Endodermal cell (in vitro differentiated cells): Measurements from ENCODE around the gene NDUFA7. TPM values are rescaled to one million over a fixed set of nuclear protein-coding genes. Genes with fewer than 3 reads are reported as not detected.
A peak's percentile ranks its signal among the peaks of the same experiment; 100 is the strongest.

Experiments
- DNase-seq: peaks from one replicate; pipeline ENCODE4 v3.0.0-alpha.2; 2017
- H3K27ac ChIP-seq: 2 replicates; pipeline ENCODE4 v1.5.1; 2013; ENCODE audit warnings: mild to moderate bottlenecking, low read depth, low read length, moderate library complexity
- H3K27me3 ChIP-seq: 2 replicates; pipeline ENCODE4 v1.6.1; 2013; ENCODE audit warnings: mild to moderate bottlenecking, low read length, moderate library complexity; ENCODE audit not compliant: insufficient read depth, control insufficient read depth, poor library complexity, severe bottlenecking
- H3K36me3 ChIP-seq: 2 replicates; pipeline ENCODE4 v1.7.0; 2013; ENCODE audit warnings: mild to moderate bottlenecking, low read length, moderate library complexity; ENCODE audit not compliant: control insufficient read depth, insufficient read depth
- H3K4me1 ChIP-seq: one replicate; pipeline ENCODE4 v1.7.0; 2013; ENCODE audit warnings: low read length; ENCODE audit not compliant: control insufficient read depth, insufficient read depth
- H3K4me3 ChIP-seq: 2 replicates; pipeline ENCODE4 v1.5.1; 2013; ENCODE audit warnings: mild to moderate bottlenecking, low read length, moderate library complexity
- H3K9ac ChIP-seq: 2 replicates; pipeline ENCODE4 v1.6.1; 2013; ENCODE audit warnings: mild to moderate bottlenecking, low read length, moderate library complexity; ENCODE audit not compliant: poor library complexity, severe bottlenecking; ENCODE audit errors: extremely low read depth
- H3K9me3 ChIP-seq: 2 replicates; pipeline ENCODE4 v1.6.1; 2013; ENCODE audit warnings: mild to moderate bottlenecking, low read length, moderate library complexity; ENCODE audit not compliant: control insufficient read depth
- H3K27ac Mint-ChIP-seq: 2 replicates; pipeline ENCODE4 v1.8.0; 2020; ENCODE audit warnings: mixed read lengths
- H3K27me3 Mint-ChIP-seq: 2 replicates; pipeline ENCODE4 v1.8.0; 2021; ENCODE audit warnings: mild to moderate bottlenecking, mixed read lengths; ENCODE audit not compliant: insufficient read depth
- H3K36me3 Mint-ChIP-seq: 2 replicates; pipeline ENCODE4 v1.8.0; 2020; ENCODE audit warnings: low read depth, mixed read lengths
- H3K4me1 Mint-ChIP-seq: 2 replicates; pipeline ENCODE4 v1.8.0; 2020; ENCODE audit warnings: mixed read lengths
- H3K4me3 Mint-ChIP-seq: 2 replicates; pipeline ENCODE4 v1.8.0; 2020; ENCODE audit warnings: mild to moderate bottlenecking, moderate library complexity, mixed read lengths
- H3K9me3 Mint-ChIP-seq: 2 replicates; pipeline ENCODE4 v1.8.0; 2020; ENCODE audit warnings: mild to moderate bottlenecking, mixed read lengths
- WGBS, 2 experiments: methylation state at CpG; one replicate each; pipeline versions ENCODE4 v1.1.5 to v1.1.7; 2013; ENCODE audit warnings: missing lambda C conversion rate in 2 of 2, mixed read lengths in 1 of 2; ENCODE audit not compliant: insufficient coverage in 1 of 2, insufficient read length in 1 of 2; 5-methylcytosine and 5-hydroxymethylcytosine counted together
- total RNA-seq, 2 donors: library from RNA; stranded (reverse); fragmentation: NEBNext Ultra II Directional in 1 of 2; extraction: Animal tissue kit (Norgen Biotek cat#: 25700) in 1 of 2; gene quantifications; 2 replicates in 1 of 2; 3 replicates in 1 of 2; pipeline ENCODE4 v1.2.1, GENCODE V29; 2021
- TF ChIP-seq, protein P1 (sequence below): fragments of 200-600 bp; sonication (generic); conservative IDR thresholded peaks from 2 replicates; pipeline ENCODE4 v1.5.0; 2021; ENCODE audit warnings: antibody characterized with exemption, mild to moderate bottlenecking

NDUFA7 gene
- total RNA-seq, 2 donors from 2014 or later, result 75.7 to 86.2 TPM

DNA sequence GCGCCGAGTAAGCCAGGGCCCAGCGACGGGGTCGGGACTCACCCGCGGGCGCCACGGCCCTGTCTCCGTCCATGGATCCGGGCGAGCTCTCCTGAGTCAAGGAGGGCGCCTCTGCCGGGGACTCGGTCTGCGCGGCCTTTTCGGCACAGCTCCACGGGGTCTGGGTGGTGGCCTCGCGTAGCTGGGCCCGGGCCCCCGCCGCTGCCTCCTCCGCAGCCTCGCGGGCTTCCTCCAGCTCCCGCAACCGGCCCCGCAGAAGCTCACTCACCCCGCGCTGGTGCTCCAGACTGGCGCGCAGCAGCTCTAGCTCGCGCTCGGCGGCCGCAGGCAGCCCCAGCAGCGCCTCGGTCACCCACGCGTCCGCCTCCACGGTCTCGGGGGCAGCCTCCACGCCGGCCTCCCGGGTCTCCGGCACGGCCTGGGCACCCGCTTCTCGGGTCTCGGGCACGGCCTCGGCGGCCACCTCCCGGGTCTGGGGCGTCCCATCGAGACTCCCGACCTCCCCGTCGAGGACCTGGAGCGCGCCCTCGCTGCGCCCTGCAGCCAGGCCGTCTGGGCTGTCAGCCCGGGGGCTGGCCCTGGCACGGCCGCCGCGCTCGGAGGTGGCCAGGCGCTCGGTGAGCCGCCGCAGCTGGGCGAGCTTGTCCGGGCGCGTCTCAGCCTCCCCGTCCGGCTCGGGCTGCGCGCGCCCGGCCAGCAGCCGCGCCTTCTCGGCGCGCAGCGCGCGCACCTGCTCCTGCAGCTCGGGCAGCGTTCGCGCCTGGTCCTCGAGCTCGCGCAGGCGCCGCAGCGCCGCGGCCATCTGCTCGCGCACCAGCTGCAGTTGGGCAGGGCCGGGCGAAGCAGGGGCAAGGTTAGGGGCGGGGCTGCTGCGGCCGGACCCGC is 13.5 kb upstream of the NDUFA7 start:
- Mint-ChIP-seq H3K36me3 (no peaks in the 10 kb centered on the region), H3K27me3 (peaks cover 71% of the 10 kb centered on the region), H3K4me3 (peak overlapping the region; percentile 39), H3K9me3 (no peaks in the 10 kb centered on the region), H3K4me1 (peaks cover 1% of the 10 kb centered on the region), H3K27ac (no peak overlapping the region)
- TF ChIP-seq, protein P1, sequence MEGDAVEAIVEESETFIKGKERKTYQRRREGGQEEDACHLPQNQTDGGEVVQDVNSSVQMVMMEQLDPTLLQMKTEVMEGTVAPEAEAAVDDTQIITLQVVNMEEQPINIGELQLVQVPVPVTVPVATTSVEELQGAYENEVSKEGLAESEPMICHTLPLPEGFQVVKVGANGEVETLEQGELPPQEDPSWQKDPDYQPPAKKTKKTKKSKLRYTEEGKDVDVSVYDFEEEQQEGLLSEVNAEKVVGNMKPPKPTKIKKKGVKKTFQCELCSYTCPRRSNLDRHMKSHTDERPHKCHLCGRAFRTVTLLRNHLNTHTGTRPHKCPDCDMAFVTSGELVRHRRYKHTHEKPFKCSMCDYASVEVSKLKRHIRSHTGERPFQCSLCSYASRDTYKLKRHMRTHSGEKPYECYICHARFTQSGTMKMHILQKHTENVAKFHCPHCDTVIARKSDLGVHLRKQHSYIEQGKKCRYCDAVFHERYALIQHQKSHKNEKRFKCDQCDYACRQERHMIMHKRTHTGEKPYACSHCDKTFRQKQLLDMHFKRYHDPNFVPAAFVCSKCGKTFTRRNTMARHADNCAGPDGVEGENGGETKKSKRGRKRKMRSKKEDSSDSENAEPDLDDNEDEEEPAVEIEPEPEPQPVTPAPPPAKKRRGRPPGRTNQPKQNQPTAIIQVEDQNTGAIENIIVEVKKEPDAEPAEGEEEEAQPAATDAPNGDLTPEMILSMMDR, result peak; percentile 25
- Histone ChIP-seq H3K36me3 (no peaks in the 10 kb centered on the region), H3K9me3 (no peaks in the 10 kb centered on the region), H3K27me3 (peaks cover 50% of the 10 kb centered on the region), H3K4me3 (peak overlapping the region; percentile 62), H3K27ac (no peak overlapping the region), H3K4me1 (no peaks in the 10 kb centered on the region), H3K9ac (no peak overlapping the region)
- WGBS, 2 experiments, result 3 to 5% methylated on average over 58 to 117 of the region's 117 CpGs
- DNase-seq, result peak; percentile 91

DNA sequence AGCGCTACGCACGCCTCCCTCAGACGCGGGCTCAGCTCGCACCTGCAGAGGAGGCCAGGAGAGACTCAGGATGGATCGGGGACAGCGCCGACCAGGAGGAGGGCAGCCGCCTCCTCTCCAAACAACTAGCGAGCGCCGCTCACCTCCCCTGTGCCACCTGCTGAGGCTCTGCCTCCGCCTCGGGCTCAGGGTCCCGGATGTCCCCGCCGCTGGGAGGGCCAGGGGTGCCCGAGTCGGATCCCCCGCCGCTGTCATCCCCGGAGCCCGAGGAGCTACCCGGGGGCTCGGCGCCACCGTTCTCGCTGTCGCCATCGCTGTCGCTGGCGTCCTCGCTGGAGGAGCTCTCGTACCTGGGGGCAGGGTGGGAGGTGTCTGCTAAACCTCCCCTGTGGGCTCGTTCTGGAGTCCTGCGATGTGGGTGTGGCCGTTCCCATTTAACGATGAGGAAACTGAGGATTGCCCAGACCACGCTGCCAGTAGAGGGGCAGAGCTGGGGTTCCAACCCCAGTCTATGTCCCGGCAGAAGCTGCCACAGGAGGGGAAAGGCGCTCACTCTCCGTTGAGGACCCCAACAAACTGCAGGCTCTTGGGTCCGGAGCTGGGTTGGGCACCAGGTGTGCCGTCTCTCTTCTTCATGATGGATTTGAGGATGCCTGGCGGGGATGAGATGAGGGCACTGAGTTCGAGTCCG is 12.7 kb upstream of the NDUFA7 start:
- no peaks in the 10 kb centered on the region for H3K4me1 ChIP-seq
- no peak overlapping the region for H3K27ac ChIP-seq
- no peaks in the 10 kb centered on the region for H3K9me3 ChIP-seq
- Mint-ChIP-seq H3K4me1 (peaks cover 1% of the 10 kb centered on the region), H3K9me3 (no peaks in the 10 kb centered on the region), H3K4me3 (peak overlapping the region; percentile 39), H3K27ac (no peak overlapping the region), H3K36me3 (no peaks in the 10 kb centered on the region), H3K27me3 (peaks cover 71% of the 10 kb centered on the region)
- DNase-seq, result peak; percentile 82
- no peak overlapping the region for H3K9ac ChIP-seq
- H3K36me3 ChIP-seq, result no peaks in the 10 kb centered on the region
- H3K4me3 ChIP-seq, result peak overlapping the region; percentile 60
- TF ChIP-seq, protein P1, result no peak
- WGBS, 2 experiments, result 7 to 16% methylated on average over 25 to 48 of the region's 48 CpGs
- peaks cover 50% of the 10 kb centered on the region for H3K27me3 ChIP-seq

DNA sequence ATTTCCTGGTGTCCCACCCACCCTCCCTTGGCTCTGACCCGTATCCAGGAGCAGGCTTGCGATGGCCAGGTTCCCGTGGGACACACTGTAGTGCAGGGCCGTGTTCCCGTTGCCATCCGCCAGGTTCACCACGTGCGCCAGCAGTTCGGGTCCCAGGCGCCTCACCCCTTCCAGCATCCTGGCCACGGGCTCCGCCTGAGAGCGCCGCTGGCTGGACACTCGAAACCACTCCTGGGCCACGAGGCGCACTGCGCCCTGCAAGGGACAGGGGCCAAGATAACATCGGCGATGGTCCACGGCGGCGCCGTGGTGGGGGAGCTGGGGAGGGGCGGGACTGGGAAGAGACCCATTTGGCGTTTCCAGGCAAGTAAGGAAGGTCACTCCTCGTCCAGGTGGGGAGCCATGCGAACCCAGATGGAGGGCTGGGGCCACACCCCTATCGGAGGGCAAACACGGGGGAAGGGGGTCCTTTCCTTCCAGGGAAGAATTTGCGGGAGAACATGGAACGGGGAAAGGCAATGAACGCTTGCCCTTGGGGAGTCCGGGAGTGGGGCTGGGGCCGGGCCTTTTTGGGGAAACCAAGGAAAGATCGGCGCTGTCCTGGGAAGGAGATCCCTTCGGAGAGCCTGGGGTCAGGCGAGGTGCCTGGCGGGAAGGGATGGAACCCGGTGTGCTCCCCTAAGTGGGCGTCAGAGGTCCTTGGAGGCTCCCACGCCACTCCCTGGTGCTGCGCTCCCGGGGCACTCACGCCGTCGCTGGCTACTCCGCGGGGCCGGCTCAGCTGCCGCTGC is 12.0 kb upstream of the NDUFA7 start:
- H3K27ac ChIP-seq, result no peak overlapping the region
- Mint-ChIP-seq H3K27me3 (peaks cover 73% of the 10 kb centered on the region), H3K9me3 (no peaks in the 10 kb centered on the region), H3K27ac (no peak overlapping the region), H3K4me1 (peaks cover 1% of the 10 kb centered on the region), H3K36me3 (no peaks in the 10 kb centered on the region), H3K4me3 (peak overlapping the region; percentile 30)
- 30 to 37% methylated on average over 37 to 52 of the region's 52 CpGs for WGBS, 2 experiments
- DNase-seq, result peak; percentile 68
- H3K4me1 ChIP-seq, result no peaks in the 10 kb centered on the region
- H3K27me3 ChIP-seq, result peaks cover 50% of the 10 kb centered on the region
- TF ChIP-seq, protein P1, result no peak
- no peaks in the 10 kb centered on the region for H3K9me3 ChIP-seq
- no peak overlapping the region for H3K9ac ChIP-seq
- no peaks in the 10 kb centered on the region for H3K36me3 ChIP-seq
- peak overlapping the region; percentile 60 for H3K4me3 ChIP-seq
